Esophagus muscularis mucosa (tissue), 4 donors: ENCODE results near the gene HHIP. TPM values are rescaled to one million over a fixed set of nuclear protein-coding genes. Genes with fewer than 3 reads are reported as not detected.

Experiments used
- DNase-seq: peaks from one replicate; pipeline ENCODE4 v3.0.0-alpha.2; 2017; ENCODE audit errors: extremely low spot score
- H3K27ac ChIP-seq, 4 donors: fragments of 200-600 bp; sonication (generic); replicated peaks in 1 of 4; 1 replicate in 3 of 4; 2 replicates in 1 of 4; pipeline ENCODE4 v1.5.1; 2016 to 2019; ENCODE audit warnings: mild to moderate bottlenecking in 1 of 4
- H3K27me3 ChIP-seq, 4 donors: fragments of 200-600 bp; sonication (generic); one replicate each; pipeline versions ENCODE4 v1.5.1 to v1.6.0; 2016 to 2019
- H3K36me3 ChIP-seq, 4 donors: fragments of 200-600 bp; sonication (generic); one replicate each; pipeline ENCODE4 v1.5.1; 2016 to 2019
- H3K4me1 ChIP-seq, 4 donors: fragments of 200-600 bp; sonication (generic); one replicate each; pipeline ENCODE4 v1.5.1; 2016 to 2019
- H3K4me3 ChIP-seq, 4 donors: fragments of 200-600 bp; sonication (generic); 1 replicate in 2 of 4; 2 replicates in 2 of 4; pipeline ENCODE4 v1.5.1; 2016 to 2019; ENCODE audit warnings: mild to moderate bottlenecking in 4 of 4, moderate library complexity in 1 of 4
- H3K9me3 ChIP-seq, 4 donors: fragments of 200-600 bp; sonication (generic); 1 replicate in 3 of 4; 2 replicates in 1 of 4; pipeline ENCODE4 v1.5.1; 2016 to 2019
- EP300 ChIP-seq: sonication (generic); formaldehyde crosslinking; IDR thresholded peaks from one replicate; pipeline ENCODE4 v1.6.1; 2017; ENCODE audit warnings: antibody characterized with exemption
- POLR2A ChIP-seq: fragments of 450-650 bp; IDR thresholded peaks from one replicate; pipeline ENCODE4 v1.6.1; 2017; ENCODE audit warnings: antibody characterized with exemption, moderate library complexity, mild to moderate bottlenecking, low read depth
- POLR2AphosphoS5 ChIP-seq, 2 donors: sonication (generic); formaldehyde crosslinking; IDR thresholded peaks; one replicate each; pipeline ENCODE4 v1.6.1; 2017; ENCODE audit warnings: antibody characterized with exemption in 2 of 2
- WGBS: methylation state at CpG from one replicate; pipeline ENCODE4 v1.1.5; 2018; 5-methylcytosine and 5-hydroxymethylcytosine counted together
- intact Hi-C: fragments of 100-400 bp; cut with DNase I; formaldehyde crosslinking; loops from one replicate; pipeline ENCODE4 v1.15.1; 2023
- total RNA-seq, 4 donors: library from RNA; depleted of rRNA; stranded (reverse); fragments of >200 nt; gene quantifications; one replicate each; pipeline versions ENCODE4 v1.1.0 to v1.2.1, GENCODE V29; 2016
- TF ChIP-seq, protein P1 (sequence below), 3 experiments: fragments of 200-600 bp in 2 of 3; fragments of 450-650 bp in 1 of 3; sonication (generic) in 2 of 3; IDR thresholded peaks; one replicate each; pipeline ENCODE4 v1.5.1; 2017 to 2019; ENCODE audit warnings: antibody characterized with exemption in 3 of 3, mild to moderate bottlenecking in 2 of 3, moderate library complexity in 1 of 3

HHIP gene
- total RNA-seq, 4 donors from 2014 or later = under 0.01 to 0.75 (median 0.15) TPM

GRCh38 chr4:144720491-144720890 is 74.5 kb downstream of the HHIP start:
- Histone ChIP-seq H3K27ac (no peak overlapping the region), H3K36me3 (no peaks in the 10 kb centered on the region), H3K4me1 (peaks cover 0 to 3% (median 0%) of the 10 kb centered on the region in 4 donors), H3K27me3 (no peaks in the 10 kb centered on the region), H3K4me3 (no peak overlapping the region), H3K9me3 (no peaks in the 10 kb centered on the region)
- no peak for DNase-seq
- 78% methylated on average over 3 of the region's 3 CpGs for WGBS
- TF ChIP-seq EP300 (no peak), POLR2AphosphoS5 (IDR thresholded peaks at IDR 0.05) (no peak)
- intact Hi-C loops = no loop called here

- intact Hi-C loops = no loop called here
- DNase-seq = no peak
- Histone ChIP-seq H3K4me1 (peaks cover 0 to 3% (median 0%) of the 10 kb centered on the region in 4 donors), H3K27me3 (no peaks in the 10 kb centered on the region), H3K4me3 (no peak overlapping the region), H3K36me3 (no peaks in the 10 kb centered on the region), H3K9me3 (no peaks in the 10 kb centered on the region), H3K27ac (no peak overlapping the region)
- TF ChIP-seq EP300 (no peak), POLR2AphosphoS5 (IDR thresholded peaks at IDR 0.05) (no peak), POLR2A (no peak)
- TF ChIP-seq, protein P1, sequence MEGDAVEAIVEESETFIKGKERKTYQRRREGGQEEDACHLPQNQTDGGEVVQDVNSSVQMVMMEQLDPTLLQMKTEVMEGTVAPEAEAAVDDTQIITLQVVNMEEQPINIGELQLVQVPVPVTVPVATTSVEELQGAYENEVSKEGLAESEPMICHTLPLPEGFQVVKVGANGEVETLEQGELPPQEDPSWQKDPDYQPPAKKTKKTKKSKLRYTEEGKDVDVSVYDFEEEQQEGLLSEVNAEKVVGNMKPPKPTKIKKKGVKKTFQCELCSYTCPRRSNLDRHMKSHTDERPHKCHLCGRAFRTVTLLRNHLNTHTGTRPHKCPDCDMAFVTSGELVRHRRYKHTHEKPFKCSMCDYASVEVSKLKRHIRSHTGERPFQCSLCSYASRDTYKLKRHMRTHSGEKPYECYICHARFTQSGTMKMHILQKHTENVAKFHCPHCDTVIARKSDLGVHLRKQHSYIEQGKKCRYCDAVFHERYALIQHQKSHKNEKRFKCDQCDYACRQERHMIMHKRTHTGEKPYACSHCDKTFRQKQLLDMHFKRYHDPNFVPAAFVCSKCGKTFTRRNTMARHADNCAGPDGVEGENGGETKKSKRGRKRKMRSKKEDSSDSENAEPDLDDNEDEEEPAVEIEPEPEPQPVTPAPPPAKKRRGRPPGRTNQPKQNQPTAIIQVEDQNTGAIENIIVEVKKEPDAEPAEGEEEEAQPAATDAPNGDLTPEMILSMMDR (IDR thresholded peaks at IDR 0.05) = no peak
Measured at GRCh38 chr4:144721994-144722393, 76.0 kb downstream of the HHIP start.

DNA sequence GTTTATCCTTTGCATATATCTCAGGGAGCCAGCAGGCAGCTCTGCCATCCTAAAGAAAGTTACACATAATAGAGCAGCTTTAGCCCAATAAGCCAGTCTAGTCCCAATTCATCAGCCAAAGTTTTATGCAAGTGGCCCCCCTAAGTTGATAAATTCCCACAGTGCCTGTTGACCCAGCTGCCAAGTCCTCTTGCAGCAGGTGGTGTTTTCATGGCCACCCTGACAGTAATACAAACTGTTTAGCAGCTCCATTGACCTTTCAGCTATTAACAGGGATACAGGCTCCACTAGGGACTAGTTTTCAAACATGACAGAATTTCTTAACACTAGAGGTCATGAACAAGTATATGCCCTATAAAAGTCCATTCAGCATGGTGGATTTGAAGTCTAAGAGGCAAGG is 77.5 kb downstream of the HHIP start:
- Histone ChIP-seq H3K27ac (no peak overlapping the region), H3K4me1 (peaks cover 0 to 3% (median 0%) of the 10 kb centered on the region in 4 donors), H3K4me3 (no peak overlapping the region), H3K27me3 (no peaks in the 10 kb centered on the region), H3K9me3 (no peaks in the 10 kb centered on the region), H3K36me3 (no peaks in the 10 kb centered on the region)
- no peak for DNase-seq
- intact Hi-C loops = no loop called here
- TF ChIP-seq POLR2A (no peak), EP300 (no peak), POLR2AphosphoS5 (IDR thresholded peaks at IDR 0.05) (no peak)
- TF ChIP-seq, protein P1 (IDR thresholded peaks at IDR 0.05) = no peak

GRCh38 chr4:144729175-144729574 is 83.2 kb downstream of the HHIP start:
- H3K27ac ChIP-seq = no peak overlapping the region
- no peak overlapping the region for H3K4me3 ChIP-seq
- TF ChIP-seq POLR2A (no peak), POLR2AphosphoS5 (IDR thresholded peaks at IDR 0.05) (no peak), EP300 (no peak)
- TF ChIP-seq, protein P1 (IDR thresholded peaks at IDR 0.05) = no peak
- no peak for DNase-seq
- intact Hi-C loops = no loop called here
- H3K27me3 ChIP-seq = no peaks in the 10 kb centered on the region
- 92% methylated on average over 2 of the region's 2 CpGs for WGBS
- H3K9me3 ChIP-seq = no peaks in the 10 kb centered on the region
- H3K36me3 ChIP-seq = no peaks in the 10 kb centered on the region
- no peaks in the 10 kb centered on the region for H3K4me1 ChIP-seq

- TF ChIP-seq, protein P1 (IDR thresholded peaks at IDR 0.05) = no peak
- TF ChIP-seq POLR2A (no peak), EP300 (no peak), POLR2AphosphoS5 (IDR thresholded peaks at IDR 0.05) (no peak)
Measured at GRCh38 chr4:144732584-144733428, 86.8 kb downstream of the HHIP start.

More at GRCh38 chr4:144732584-144733428, 86.8 kb downstream of the HHIP start:
- H3K27me3 ChIP-seq = no peaks in the 10 kb centered on the region
- WGBS = 80% methylated on average over 4 of the region's 4 CpGs
- intact Hi-C loops = no loop called here
- no peaks in the 10 kb centered on the region for H3K9me3 ChIP-seq
- H3K4me1 ChIP-seq = no peaks in the 10 kb centered on the region
- no peak overlapping the region for H3K4me3 ChIP-seq
- DNase-seq = no peak
- H3K36me3 ChIP-seq = no peaks in the 10 kb centered on the region
- H3K27ac ChIP-seq = no peak overlapping the region
